HG03460 (cell line): ENCODE measurements around the gene MCTP1.

Experiments
- ATAC-seq: cut with Tn5 transposase; IDR thresholded peaks from one replicate; pipeline ENCODE4 v1.9.1; 2021; ENCODE audit not compliant: unreplicated experiment

MCTP1 gene

GRCh38 chr5:94778299-94778698 is 506.6 kb downstream of the MCTP1 start:
- ATAC-seq = no peak

- no peak for ATAC-seq
Observed at GRCh38 chr5:94777056-94777880, 507.6 kb downstream of the MCTP1 start.

GRCh38 chr5:94776167-94776566 is 508.7 kb downstream of the MCTP1 start:
- ATAC-seq = no peak

- ATAC-seq = no peak
Observed at GRCh38 chr5:94775088-94775487, 509.8 kb downstream of the MCTP1 start.

- no peak for ATAC-seq
Observed at GRCh38 chr5:94771742-94772141, 513.2 kb downstream of the MCTP1 start.

GRCh38 chr5:94769996-94770395 is 514.9 kb downstream of the MCTP1 start:
- no peak for ATAC-seq

GRCh38 chr5:94761786-94762185 is 523.1 kb downstream of the MCTP1 start:
- no peak for ATAC-seq

GRCh38 chr5:94761055-94761454 is 523.8 kb downstream of the MCTP1 start:
- no peak for ATAC-seq

- no peak for ATAC-seq
Observed at GRCh38 chr5:94759961-94760360, 524.9 kb downstream of the MCTP1 start.

GRCh38 chr5:94759022-94759421 is 525.9 kb downstream of the MCTP1 start:
- no peak for ATAC-seq

- ATAC-seq = no peak
Observed at GRCh38 chr5:94754824-94755223, 530.1 kb downstream of the MCTP1 start.

- ATAC-seq = no peak
Observed at GRCh38 chr5:94751460-94751859, 533.4 kb downstream of the MCTP1 start.

- ATAC-seq = no peak
Observed at GRCh38 chr5:94750681-94751080, 534.2 kb downstream of the MCTP1 start.

GRCh38 chr5:94749042-94749441 is 535.9 kb downstream of the MCTP1 start:
- ATAC-seq = no peak

GRCh38 chr5:94748212-94748611 is 536.7 kb downstream of the MCTP1 start:
- no peak for ATAC-seq

- ATAC-seq = no peak
Observed at GRCh38 chr5:94747371-94747770, 537.5 kb downstream of the MCTP1 start.

- peak; percentile 58 for ATAC-seq
Observed at GRCh38 chr5:94746731-94747124, 538.2 kb downstream of the MCTP1 start.

- peak; percentile 79 for ATAC-seq
Observed at GRCh38 chr5:94745786-94746730, 538.8 kb downstream of the MCTP1 start.

GRCh38 chr5:94744906-94745305 is 540.0 kb downstream of the MCTP1 start:
- no peak for ATAC-seq

- ATAC-seq = no peak
Observed at GRCh38 chr5:94742852-94743251, 542.0 kb downstream of the MCTP1 start.

- no peak for ATAC-seq
Observed at GRCh38 chr5:94740286-94740685, 544.6 kb downstream of the MCTP1 start.

- ATAC-seq = no peak
Observed at GRCh38 chr5:94736498-94736897, 548.4 kb downstream of the MCTP1 start.
